ENCODE data around the gene KIF1B.

GRCh38 chr1:10340930-10341590, 130.7 kb downstream of the KIF1B start:
- TF ChIP-seq TP53 (CRISPR knock-in tag; IDR thresholded peaks at IDR 0.05) (no peak), TEAD1 (CRISPR knock-in tag; IDR thresholded peaks at IDR 0.05) (no peak), ATF3 (CRISPR knock-in tag; conservative IDR thresholded peaks at IDR 0.05) (no peak), CTCF (IDR thresholded peaks at IDR 0.05) (no peak)
